RPMI8226 (cell line): ENCODE data around the gene C5orf15.
A peak's percentile ranks its signal among the peaks of the same experiment; 100 is the strongest.

Experiments used
- DNase-seq: peaks from one replicate; pipeline ENCODE4 v3.0.0-alpha.2; 2015

The C5orf15 gene

GRCh38 chr5:133968204-133968980 lies at the start of gene C5orf15:
C5orf15 (minus strand) TSS chr5:133968625; CDS start chr5:133968584, 41 bp downstream.
- DNase-seq = peak; percentile 98

- no peak for DNase-seq
Measured at GRCh38 chr5:134008266-134008749, 39.9 kb upstream of the C5orf15 start.

GRCh38 chr5:134007581-134008265 lies 39.3 kb upstream of the C5orf15 start:
- DNase-seq = no peak

GRCh38 chr5:134006115-134006514 lies 37.7 kb upstream of the C5orf15 start:
- no peak for DNase-seq

- DNase-seq = no peak
Measured at GRCh38 chr5:134005417-134006061, 37.1 kb upstream of the C5orf15 start.

- DNase-seq = peak; percentile 86
Measured at GRCh38 chr5:134004626-134005416, 36.4 kb upstream of the C5orf15 start, which contains the start of gene VDAC1. VDAC1 (minus strand) TSS chr5:134004975; CDS start chr5:133993012, 11,963 bp downstream.

GRCh38 chr5:134003817-134004625 lies 35.6 kb upstream of the C5orf15 start:
- DNase-seq = peak; percentile 64

- DNase-seq = peak; percentile 39
Measured at GRCh38 chr5:134003064-134003816, 34.8 kb upstream of the C5orf15 start.

GRCh38 chr5:134001938-134002731 lies 33.7 kb upstream of the C5orf15 start:
- DNase-seq = no peak

- DNase-seq = no peak
Measured at GRCh38 chr5:134000696-134001453, 32.5 kb upstream of the C5orf15 start.

- no peak for DNase-seq
Measured at GRCh38 chr5:134000091-134000511, 31.7 kb upstream of the C5orf15 start.

GRCh38 chr5:133998807-133999206 lies 30.4 kb upstream of the C5orf15 start:
- no peak for DNase-seq

GRCh38 chr5:133998042-133998441 lies 29.6 kb upstream of the C5orf15 start:
- no peak for DNase-seq

- DNase-seq = no peak
Measured at GRCh38 chr5:133996683-133997252, 28.3 kb upstream of the C5orf15 start.

GRCh38 chr5:133995883-133996563 lies 27.6 kb upstream of the C5orf15 start:
- no peak for DNase-seq

GRCh38 chr5:133995341-133995740 lies 26.9 kb upstream of the C5orf15 start:
- no peak for DNase-seq

- DNase-seq = no peak
Measured at GRCh38 chr5:133994990-133995333, 26.5 kb upstream of the C5orf15 start.

- DNase-seq = no peak
Measured at GRCh38 chr5:133994297-133994989, 26.0 kb upstream of the C5orf15 start.
